HepG2 (cell line): ENCODE measurements around the gene CENPP. TPM values are rescaled to one million over a fixed set of nuclear protein-coding genes. Genes with fewer than 3 reads are reported as not detected.

Source experiments
- GLI4 ChIP-seq: sonication (generic); formaldehyde crosslinking; IDR thresholded peaks from 2 replicates; pipeline ENCODE4 v1.5.1; 2020; ENCODE audit warnings: missing genetic modification reagents, mild to moderate bottlenecking, moderate library complexity, borderline replicate concordance
- KDM1A ChIP-seq: IDR thresholded peaks from 2 replicates; pipeline ENCODE4 v1.6.1; 2016; ENCODE audit warnings: missing compliant biosample characterization
- MAFG ChIP-seq: sonication (generic); formaldehyde crosslinking; IDR thresholded peaks from 2 replicates; pipeline ENCODE4 v1.5.1; 2020; ENCODE audit warnings: mild to moderate bottlenecking, missing genetic modification reagents
- MZF1 ChIP-seq: sonication (generic); formaldehyde crosslinking; IDR thresholded peaks from 2 replicates; pipeline ENCODE4 v1.8.1; 2023; ENCODE audit warnings: mild to moderate bottlenecking, missing genetic modification reagents, borderline replicate concordance
- NR2F2 ChIP-seq: IDR thresholded peaks from 2 replicates; pipeline ENCODE4 v1.6.1; 2012; ENCODE audit warnings: low read depth, inconsistent platforms, borderline replicate concordance
- PHB2 ChIP-seq: fragments of 450-650 bp; IDR thresholded peaks from 2 replicates; pipeline ENCODE4 v1.6.1; 2018; ENCODE audit not compliant: partially characterized antibody
- PITX1 ChIP-seq: sonication (generic); formaldehyde crosslinking; IDR thresholded peaks from 2 replicates; pipeline ENCODE4 v1.5.1; 2020; ENCODE audit warnings: mild to moderate bottlenecking, missing genetic modification reagents
- PRDM4 ChIP-seq: sonication (generic); formaldehyde crosslinking; IDR thresholded peaks from 2 replicates; pipeline ENCODE4 v1.9.0; 2021; ENCODE audit warnings: missing genetic modification reagents, borderline replicate concordance
- RBM22 ChIP-seq: fragments of 200-400 bp; formaldehyde crosslinking; optimal IDR thresholded peaks from 2 replicates; pipeline ENCODE3; 2017; ENCODE audit warnings: mild to moderate bottlenecking, low read length, moderate library complexity
- REL ChIP-seq: sonication (generic); formaldehyde crosslinking; conservative IDR thresholded peaks from 2 replicates; pipeline ENCODE4 v1.8.0; 2022; ENCODE audit warnings: mild to moderate bottlenecking, missing genetic modification reagents, moderate library complexity
- SIX4 ChIP-seq: sonication (generic); formaldehyde crosslinking; IDR thresholded peaks from 2 replicates; pipeline ENCODE4 v1.4.0; 2020; ENCODE audit warnings: missing genetic modification reagents
- ZNF354B ChIP-seq: sonication (generic); formaldehyde crosslinking; IDR thresholded peaks from 2 replicates; pipeline ENCODE4 v1.8.0; 2022; ENCODE audit warnings: mild to moderate bottlenecking, missing genetic modification reagents
- ZNF496 ChIP-seq: sonication (generic); formaldehyde crosslinking; IDR thresholded peaks from 2 replicates; pipeline ENCODE4 v1.8.1; 2023; ENCODE audit warnings: mild to moderate bottlenecking, moderate library complexity, missing genetic modification reagents; ENCODE audit not compliant: insufficient replicate concordance
- ZNF557 ChIP-seq: sonication (generic); formaldehyde crosslinking; IDR thresholded peaks from 2 replicates; pipeline ENCODE4 v1.4.0; 2020; ENCODE audit warnings: missing genetic modification reagents
- ZNF567 ChIP-seq: sonication (generic); formaldehyde crosslinking; IDR thresholded peaks from 2 replicates; pipeline ENCODE4 v1.8.1; 2023; ENCODE audit warnings: mild to moderate bottlenecking, missing genetic modification reagents, borderline replicate concordance
- polyA plus RNA-seq, 8 experiments: library from polyadenylated mRNA; depleted of rRNA in 3 of 8; stranded (reverse) in 7 of 8; unstranded in 1 of 8; fragments of >200 nt; fragmentation: Illumina TruSeq in 4 of 8; extraction: Trizol in 4 of 8; gene quantifications; 2 replicates each; pipeline versions ENCODE4 v1.2.1 to v1.2.3, GENCODE V29; 2011 to 2016; ENCODE audit warnings: low read depth in 4 of 8, missing spikeins in 1 of 8, mixed read lengths in 1 of 8; ENCODE audit not compliant: insufficient read depth in 1 of 8
- total RNA-seq, 5 experiments: library from RNA; depleted of rRNA; stranded (reverse); fragments of >200 nt; fragmentation: Illumina TruSeq; extraction: Trizol; gene quantifications; 2 replicates each; pipeline ENCODE4 v1.2.3, GENCODE V29; 2016; ENCODE audit warnings: low read depth in 1 of 5
- TF ChIP-seq, protein P1 (sequence below): sonication (generic); formaldehyde crosslinking; IDR thresholded peaks from 2 replicates; pipeline ENCODE4 v1.4.0; 2020; ENCODE audit warnings: missing genetic modification reagents; ENCODE audit errors: not compliant biosample characterization
- TF ChIP-seq, protein P2 (sequence below): sonication (generic); formaldehyde crosslinking; IDR thresholded peaks from 2 replicates; pipeline ENCODE4 v1.9.0; 2021; ENCODE audit warnings: missing genetic modification reagents, borderline replicate concordance
- TF ChIP-seq, protein P3 (sequence below): IDR thresholded peaks from 2 replicates; pipeline ENCODE4 v1.6.1; 2012; ENCODE audit warnings: low read depth, low read length, improper control_type of control experiment
- TF ChIP-seq, protein P4 (sequence below): sonication (generic); formaldehyde crosslinking; IDR thresholded peaks from 2 replicates; pipeline ENCODE4 v1.8.0; 2023; ENCODE audit warnings: mild to moderate bottlenecking, missing genetic modification reagents

CENPP gene
- total and polyA plus RNA-seq, 2 of the 13 experiments (the other 11 are each of a cell fraction or from before 2014, with no cell fraction given) = 2.0 to 11.4 TPM

GRCh38 chr9:92293452-92294296 lies 32.1 kb upstream of the CENPP start, which contains the start of gene IARS1 (continued):
- TF ChIP-seq, protein P1, sequence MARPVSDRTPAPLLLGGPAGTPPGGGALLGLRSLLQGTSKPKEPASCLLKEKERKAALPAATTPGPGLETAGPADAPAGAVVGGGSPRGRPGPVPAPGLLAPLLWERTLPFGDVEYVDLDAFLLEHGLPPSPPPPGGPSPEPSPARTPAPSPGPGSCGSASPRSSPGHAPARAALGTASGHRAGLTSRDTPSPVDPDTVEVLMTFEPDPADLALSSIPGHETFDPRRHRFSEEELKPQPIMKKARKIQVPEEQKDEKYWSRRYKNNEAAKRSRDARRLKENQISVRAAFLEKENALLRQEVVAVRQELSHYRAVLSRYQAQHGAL = peak; percentile 76
- TF ChIP-seq ZNF354B (CRISPR knock-in tag) (peak; percentile 96), ZNF567 (peak; percentile 77; the same call in 1 of the 2 replicates), RBM22 (no peak), ZNF496 (CRISPR knock-in tag) (no peak), PHB2 (no peak), REL (CRISPR knock-in tag) (peak; percentile 81; the same call in 1 of the 2 replicates), PITX1 (peak; percentile 68), GLI4 (CRISPR knock-in tag) (peak; percentile 23; the same call in 1 of the 2 replicates), MZF1 (CRISPR knock-in tag) (no peak), NR2F2 (peak; percentile 48; the same call in 1 of the 2 replicates), ZNF557 (CRISPR knock-in tag) (no peak), MAFG (no peak), SIX4 (CRISPR knock-in tag) (peak; percentile 70), PRDM4 (CRISPR knock-in tag) (no peak), KDM1A (CRISPR knock-in tag) (0 out of 2 replicates have a peak, but pooled peaks have one; percentile 55)
- TF ChIP-seq, protein P2, sequence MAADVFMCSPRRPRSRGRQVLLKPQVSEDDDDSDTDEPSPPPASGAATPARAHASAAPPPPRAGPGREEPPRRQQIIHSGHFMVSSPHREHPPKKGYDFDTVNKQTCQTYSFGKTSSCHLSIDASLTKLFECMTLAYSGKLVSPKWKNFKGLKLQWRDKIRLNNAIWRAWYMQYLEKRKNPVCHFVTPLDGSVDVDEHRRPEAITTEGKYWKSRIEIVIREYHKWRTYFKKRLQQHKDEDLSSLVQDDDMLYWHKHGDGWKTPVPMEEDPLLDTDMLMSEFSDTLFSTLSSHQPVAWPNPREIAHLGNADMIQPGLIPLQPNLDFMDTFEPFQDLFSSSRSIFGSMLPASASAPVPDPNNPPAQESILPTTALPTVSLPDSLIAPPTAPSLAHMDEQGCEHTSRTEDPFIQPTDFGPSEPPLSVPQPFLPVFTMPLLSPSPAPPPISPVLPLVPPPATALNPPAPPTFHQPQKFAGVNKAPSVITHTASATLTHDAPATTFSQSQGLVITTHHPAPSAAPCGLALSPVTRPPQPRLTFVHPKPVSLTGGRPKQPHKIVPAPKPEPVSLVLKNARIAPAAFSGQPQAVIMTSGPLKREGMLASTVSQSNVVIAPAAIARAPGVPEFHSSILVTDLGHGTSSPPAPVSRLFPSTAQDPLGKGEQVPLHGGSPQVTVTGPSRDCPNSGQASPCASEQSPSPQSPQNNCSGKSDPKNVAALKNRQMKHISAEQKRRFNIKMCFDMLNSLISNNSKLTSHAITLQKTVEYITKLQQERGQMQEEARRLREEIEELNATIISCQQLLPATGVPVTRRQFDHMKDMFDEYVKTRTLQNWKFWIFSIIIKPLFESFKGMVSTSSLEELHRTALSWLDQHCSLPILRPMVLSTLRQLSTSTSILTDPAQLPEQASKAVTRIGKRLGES (CRISPR knock-in tag) = no peak
- TF ChIP-seq, protein P3, sequence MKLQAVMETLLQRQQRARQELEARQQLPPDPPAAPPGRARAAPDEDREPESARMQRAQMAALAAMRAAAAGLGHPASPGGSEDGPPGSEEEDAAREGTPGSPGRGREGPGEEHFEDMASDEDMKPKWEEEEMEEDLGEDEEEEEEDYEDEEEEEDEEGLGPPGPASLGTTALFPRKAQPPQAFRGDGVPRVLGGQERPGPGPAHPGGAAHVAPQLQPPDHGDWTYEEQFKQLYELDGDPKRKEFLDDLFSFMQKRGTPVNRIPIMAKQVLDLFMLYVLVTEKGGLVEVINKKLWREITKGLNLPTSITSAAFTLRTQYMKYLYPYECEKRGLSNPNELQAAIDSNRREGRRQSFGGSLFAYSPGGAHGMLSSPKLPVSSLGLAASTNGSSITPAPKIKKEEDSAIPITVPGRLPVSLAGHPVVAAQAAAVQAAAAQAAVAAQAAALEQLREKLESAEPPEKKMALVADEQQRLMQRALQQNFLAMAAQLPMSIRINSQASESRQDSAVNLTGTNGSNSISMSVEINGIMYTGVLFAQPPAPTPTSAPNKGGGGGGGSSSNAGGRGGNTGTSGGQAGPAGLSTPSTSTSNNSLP = 0 out of 2 replicates have a peak, but pooled peaks have one; percentile 20
- TF ChIP-seq, protein P4, sequence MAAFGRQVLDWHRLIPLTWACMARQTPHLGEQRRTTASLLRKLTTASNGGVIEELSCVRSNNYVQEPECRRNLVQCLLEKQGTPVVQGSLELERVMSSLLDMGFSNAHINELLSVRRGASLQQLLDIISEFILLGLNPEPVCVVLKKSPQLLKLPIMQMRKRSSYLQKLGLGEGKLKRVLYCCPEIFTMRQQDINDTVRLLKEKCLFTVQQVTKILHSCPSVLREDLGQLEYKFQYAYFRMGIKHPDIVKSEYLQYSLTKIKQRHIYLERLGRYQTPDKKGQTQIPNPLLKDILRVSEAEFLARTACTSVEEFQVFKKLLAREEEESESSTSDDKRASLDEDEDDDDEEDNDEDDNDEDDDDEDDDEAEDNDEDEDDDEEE (CRISPR knock-in tag) = no peak
